Cardiac septum (tissue), 1 donor: ENCODE measurements around the gene CIT. TPM values are rescaled to one million over a fixed set of nuclear protein-coding genes. Genes with fewer than 3 reads are reported as not detected.
"Not testable (repeated sequence)": the region's sequence is repeated elsewhere in the genome, so short reads cannot be mapped to it uniquely, and the experiment has no call there.

Experiments used
- DNase-seq: peaks from one replicate; pipeline ENCODE4 v3.0.0-alpha.2; 2020; ENCODE audit warnings: low spot score
- intact Hi-C: fragments of 100-400 bp; cut with DNase I; formaldehyde crosslinking; loops from one replicate; pipeline ENCODE4 v1.14.0; 2022
- long read RNA-seq: library from polyadenylated mRNA; unstranded; transcript quantifications from one replicate; pipeline ENCODE4 v2.0.0, GENCODE V29; 2021
- total RNA-seq: library from RNA; stranded (reverse); fragmentation: NEBNext Ultra II Directional; extraction: Animal tissue kit (Norgen Biotek cat#: 25700); gene quantifications from one replicate; pipeline ENCODE4 v1.2.1, GENCODE V29; 2021
- donor health status: DM: no; HTN: no; CAD: no.

CIT gene
- 0.86 TPM for total RNA-seq
- long read RNA-seq: 0 reads

- intact Hi-C loops: no loop called here
- peak; percentile 94 for DNase-seq
Observed at GRCh38 chr12:119876761-119877638, at the start of gene CIT. CIT (minus strand) TSS chr12:119877320; CDS start chr12:119876168, 1,152 bp downstream.

GRCh38 chr12:119925269-119925668 is 48.1 kb upstream of the CIT start:
- DNase-seq: no peak

GRCh38 chr12:119920064-119920463 is 42.9 kb upstream of the CIT start:
- intact Hi-C loops: no loop called here
- DNase-seq: no peak

More at GRCh38 chr12:119925269-119925668, 48.1 kb upstream of the CIT start:
- intact Hi-C loops: no loop called here

GRCh38 chr12:119915894-119916510 is 38.9 kb upstream of the CIT start:
- intact Hi-C loops: no loop called here
- no peak for DNase-seq

GRCh38 chr12:119914666-119915065 is 37.5 kb upstream of the CIT start:
- intact Hi-C loops: no loop called here
- no peak for DNase-seq

- no peak for DNase-seq
- intact Hi-C loops: no loop called here
Observed at GRCh38 chr12:119913536-119914330, 36.6 kb upstream of the CIT start.

- DNase-seq: no peak
- intact Hi-C loops: no loop called here
Observed at GRCh38 chr12:119911182-119911581, 34.1 kb upstream of the CIT start.

GRCh38 chr12:119910586-119910985 is 33.5 kb upstream of the CIT start:
- intact Hi-C loops: no loop called here
- no peak for DNase-seq

GRCh38 chr12:119902084-119902509 is 25.0 kb upstream of the CIT start:
- intact Hi-C loops: no loop called here
- DNase-seq: no peak

GRCh38 chr12:119901670-119902069 is 24.6 kb upstream of the CIT start:
- DNase-seq: no peak
- intact Hi-C loops: no loop called here

- DNase-seq: no peak
- intact Hi-C loops: no loop called here
Observed at GRCh38 chr12:119894916-119895315, 17.8 kb upstream of the CIT start.

- DNase-seq, intact Hi-C loops: not testable (repeated sequence)
Observed at GRCh38 chr12:119892611-119893010, 15.5 kb upstream of the CIT start.

GRCh38 chr12:119885549-119885948 is 8.4 kb upstream of the CIT start:
- intact Hi-C loops: no loop called here
- DNase-seq: no peak

GRCh38 chr12:119883791-119884190 is 6.7 kb upstream of the CIT start:
- intact Hi-C loops, DNase-seq: not testable (repeated sequence)

GRCh38 chr12:119883237-119883636 is 6.1 kb upstream of the CIT start:
- intact Hi-C loops: no loop called here
- DNase-seq: no peak

- no peak for DNase-seq
- intact Hi-C loops: no loop called here
Observed at GRCh38 chr12:119877639-119877948, 474 bp upstream of the CIT start.

GRCh38 chr12:119870457-119870856 is 6.7 kb downstream of the CIT start:
- no peak for DNase-seq
- intact Hi-C loops: no loop called here

GRCh38 chr12:119869720-119870119 is 7.4 kb downstream of the CIT start:
- intact Hi-C loops: no loop called here
- DNase-seq: no peak

- intact Hi-C loops: no loop called here
Observed at GRCh38 chr12:119868992-119869391, 8.1 kb downstream of the CIT start.

GRCh38 chr12:119864591-119864990 is 12.5 kb downstream of the CIT start:
- intact Hi-C loops: no loop called here
- no peak for DNase-seq

More at GRCh38 chr12:119868992-119869391, 8.1 kb downstream of the CIT start:
- DNase-seq: no peak
